ELR (cell line): ENCODE measurements around the gene COX19.
"Not testable (repeated sequence)": the region's sequence is repeated elsewhere in the genome, so short reads cannot be mapped to it uniquely, and the experiment has no call there.

Source experiments
- DNase-seq: peaks from one replicate; pipeline ENCODE4 v3.0.0-alpha.2; 2015; ENCODE audit warnings: low read depth

Gene COX19

GRCh38 chr7:960972-961371 lies 14.4 kb downstream of the COX19 start:
- DNase-seq = not testable (repeated sequence)

- DNase-seq = no peak
These were observed 15.0 kb downstream of the COX19 start for GRCh38 chr7:960269-960871.

GRCh38 chr7:959740-960139 lies 15.6 kb downstream of the COX19 start:
- not testable (repeated sequence) for DNase-seq

GRCh38 chr7:959271-959670 lies 16.1 kb downstream of the COX19 start:
- DNase-seq = no peak

GRCh38 chr7:958221-959200 lies 16.8 kb downstream of the COX19 start:
- DNase-seq = no peak

- no peak for DNase-seq
These were observed 17.7 kb downstream of the COX19 start for GRCh38 chr7:957418-958220.

GRCh38 chr7:956031-956430 lies 19.3 kb downstream of the COX19 start:
- DNase-seq = no peak

- DNase-seq = peak; percentile 54
These were observed 20.8 kb downstream of the COX19 start, which contains the start of gene ADAP1 for GRCh38 chr7:954330-955238. Gene ADAP1, minus strand, starts transcription at chr7:954680. Its CDS starts 203 bp downstream, at chr7:954477.

- DNase-seq = peak; percentile 36
These were observed 21.6 kb downstream of the COX19 start for GRCh38 chr7:953547-954327.

- DNase-seq = no peak
These were observed 22.6 kb downstream of the COX19 start for GRCh38 chr7:952548-953441.

- DNase-seq = no peak
These were observed 23.3 kb downstream of the COX19 start for GRCh38 chr7:951881-952547.

GRCh38 chr7:949021-949934 lies 26.1 kb downstream of the COX19 start:
- DNase-seq = no peak

GRCh38 chr7:947391-948210 lies 27.7 kb downstream of the COX19 start:
- no peak for DNase-seq

- DNase-seq = no peak
These were observed 28.9 kb downstream of the COX19 start for GRCh38 chr7:946256-946996.

GRCh38 chr7:945556-946255 lies 29.6 kb downstream of the COX19 start:
- no peak for DNase-seq

GRCh38 chr7:945147-945555 lies 30.2 kb downstream of the COX19 start:
- no peak for DNase-seq
